ENCODE results near the gene CYP19A1. TPM values are rescaled to one million over a fixed set of nuclear protein-coding genes. Genes with fewer than 3 reads are reported as not detected.

Gene CYP19A1
- polyA plus RNA-seq, 1 experiment, result 0.06 TPM

- CTCF ChIA-PET, result interaction anchor here (0.7 to 2.1 kb wide), 4 partner anchors 8 to 126 kb away, joined by 3 to 6 read pairs (median 4); no protein-coding TSS in a partner anchor
- POLR2A ChIA-PET, result no interaction called here
Observed at GRCh38 chr15:51289290-51289689, 49.1 kb downstream of the CYP19A1 start.

GRCh38 chr15:51288143-51289065, 50.0 kb downstream of the CYP19A1 start:
- no peak for TF ChIP-seq CTCF (IDR thresholded peaks at IDR 0.05; ENCODE audit: insufficient read depth, low read depth, low read length)
- no peaks in the 10 kb centered on the region for H3K36me3 ChIP-seq (ENCODE audit: control insufficient read depth, insufficient read depth, low read length)
- CTCF ChIA-PET, result interaction anchor here (0.6 to 13.0 kb wide), 7 partner anchors 9 to 126 kb away, joined by 3 to 290 read pairs (median 3); no protein-coding TSS in a partner anchor
- H3K27me3 ChIP-seq (ENCODE audit: control insufficient read depth, insufficient read depth, low read length), result no peaks in the 10 kb centered on the region
- POLR2A ChIA-PET, result no interaction called here
- no peak overlapping the region for H3K4me3 ChIP-seq (ENCODE audit: low read depth, low read length)
- DNase-seq (ENCODE audit: low read depth), result no peak

More at GRCh38 chr15:51289290-51289689, 49.1 kb downstream of the CYP19A1 start:
- no peak overlapping the region for H3K4me3 ChIP-seq (ENCODE audit: low read depth, low read length)
- no peak for TF ChIP-seq CTCF (IDR thresholded peaks at IDR 0.05; ENCODE audit: insufficient read depth, low read depth, low read length)
- DNase-seq (ENCODE audit: low read depth), result no peak
- H3K27me3 ChIP-seq (ENCODE audit: control insufficient read depth, insufficient read depth, low read length), result no peaks in the 10 kb centered on the region
- H3K36me3 ChIP-seq (ENCODE audit: control insufficient read depth, insufficient read depth, low read length), result no peaks in the 10 kb centered on the region

GRCh38 chr15:51286816-51287215, 51.6 kb downstream of the CYP19A1 start:
- ChIA-PET POLR2A (no interaction called here), CTCF (interaction anchor here (0.9 to 13.0 kb wide), 7 partner anchors 17 to 116 kb away, joined by 3 to 290 read pairs (median 4); no protein-coding TSS in a partner anchor)

GRCh38 chr15:51285399-51285798, 53.0 kb downstream of the CYP19A1 start:
- POLR2A ChIA-PET, result no interaction called here
- CTCF ChIA-PET, result interaction anchor here (1.4 to 13.0 kb wide), 5 partner anchors 55 to 122 kb away, joined by 3 to 290 read pairs (median 4); no protein-coding TSS in a partner anchor
- H3K4me3 ChIP-seq (ENCODE audit: low read depth, low read length), result no peak overlapping the region
- no peaks in the 10 kb centered on the region for H3K36me3 ChIP-seq (ENCODE audit: control insufficient read depth, insufficient read depth, low read length)
- H3K27me3 ChIP-seq (ENCODE audit: control insufficient read depth, insufficient read depth, low read length), result no peaks in the 10 kb centered on the region; the same call in 1 of the 2 replicates
- DNase-seq (ENCODE audit: low read depth), result no peak
- TF ChIP-seq CTCF (IDR thresholded peaks at IDR 0.05; ENCODE audit: insufficient read depth, low read depth, low read length), result no peak

More at GRCh38 chr15:51286816-51287215, 51.6 kb downstream of the CYP19A1 start:
- TF ChIP-seq CTCF (IDR thresholded peaks at IDR 0.05; ENCODE audit: insufficient read depth, low read depth, low read length), result no peak
- Histone ChIP-seq H3K27me3 (ENCODE audit: control insufficient read depth, insufficient read depth, low read length) (no peaks in the 10 kb centered on the region), H3K4me3 (ENCODE audit: low read depth, low read length) (no peak overlapping the region), H3K36me3 (ENCODE audit: control insufficient read depth, insufficient read depth, low read length) (no peaks in the 10 kb centered on the region)
- no peak for DNase-seq (ENCODE audit: low read depth)

GRCh38 chr15:51284871-51285270, 53.5 kb downstream of the CYP19A1 start:
- ChIA-PET CTCF (interaction anchor here (1.1 to 13.0 kb wide), 5 partner anchors 13 to 123 kb away, joined by 3 to 290 read pairs (median 4); no protein-coding TSS in a partner anchor), POLR2A (no interaction called here)
- DNase-seq (ENCODE audit: low read depth), result no peak
- no peak for TF ChIP-seq CTCF (IDR thresholded peaks at IDR 0.05; ENCODE audit: insufficient read depth, low read depth, low read length)
- Histone ChIP-seq H3K27me3 (ENCODE audit: control insufficient read depth, insufficient read depth, low read length) (no peaks in the 10 kb centered on the region; the same call in 1 of the 2 replicates), H3K4me3 (ENCODE audit: low read depth, low read length) (no peak overlapping the region), H3K36me3 (ENCODE audit: control insufficient read depth, insufficient read depth, low read length) (no peaks in the 10 kb centered on the region)
